BLaER1 treated with 17β-estradiol and CSF1 and Interleukin-3, amounts not matched to agents 10 nM and 100 nM (cell line): ENCODE data around the gene MORN1.

Source experiments
- H3K27ac ChIP-seq, 11 experiments: shearing (Covaris generic); formaldehyde crosslinking; 2 replicates each; pipeline ENCODE4 v1.8.1; 2022
- H3K27me3 ChIP-seq, 11 experiments: shearing (Covaris generic); formaldehyde crosslinking; 2 replicates each; pipeline ENCODE4 v1.8.1; 2022
- H3K36me3 ChIP-seq, 11 experiments: shearing (Covaris generic); formaldehyde crosslinking; 2 replicates each; pipeline ENCODE4 v1.8.1; 2022
- H3K4me1 ChIP-seq, 10 experiments: shearing (Covaris generic); formaldehyde crosslinking; 2 replicates each; pipeline ENCODE4 v1.8.1; 2022
- H3K4me2 ChIP-seq, 11 experiments: shearing (Covaris generic); formaldehyde crosslinking; 2 replicates each; pipeline ENCODE4 v1.8.1; 2022
- H3K4me3 ChIP-seq, 10 experiments: shearing (Covaris generic); formaldehyde crosslinking; 2 replicates each; pipeline ENCODE4 v1.8.1; 2022
- H3K9ac ChIP-seq, 11 experiments: shearing (Covaris generic); formaldehyde crosslinking; 2 replicates each; pipeline ENCODE4 v1.8.1; 2022
- H3K9me3 ChIP-seq, 11 experiments: shearing (Covaris generic); formaldehyde crosslinking; replicated peaks in 1 of 11; 2 replicates each; pipeline ENCODE4 v1.8.1; 2022
- H4K20me1 ChIP-seq, 11 experiments: shearing (Covaris generic); formaldehyde crosslinking; 2 replicates each; pipeline ENCODE4 v1.8.1; 2022
- Cebpa-rat ChIP-seq, 11 experiments: shearing (Covaris generic); IDR thresholded peaks; 2 replicates each; pipeline ENCODE4 v1.8.1; 2022

Gene MORN1

DNA sequence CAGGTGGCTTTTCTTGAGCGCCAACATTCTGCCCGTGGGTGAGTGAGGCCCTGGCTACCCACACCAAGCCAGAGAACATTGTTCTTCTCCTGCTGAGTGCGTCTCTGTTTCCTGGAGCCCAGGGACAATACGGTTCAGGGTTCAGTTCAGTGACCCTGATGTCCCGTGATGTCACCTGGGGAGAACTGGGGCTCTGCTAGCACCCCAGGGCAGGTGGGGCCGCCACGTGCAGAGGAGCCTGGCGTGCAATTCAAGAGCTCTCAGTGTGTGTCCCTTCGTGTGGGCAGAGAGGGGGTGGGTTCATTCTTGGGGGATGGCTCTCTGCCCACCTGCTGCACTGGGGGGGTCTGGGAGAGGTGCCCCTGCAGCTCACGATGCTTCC lies 39.2 kb upstream of the MORN1 start:
- peaks cover 0 to 94% (median 76%) of the 10 kb centered on the region in 10 experiments; a peak in 17 of 20 replicates for H3K4me1 ChIP-seq
- H3K27ac ChIP-seq, result peak overlapping the region in 8 of 11 experiments; percentile 44 to 94 (median 84); a peak in 15 of 22 replicates
- TF ChIP-seq Cebpa-rat (IDR thresholded peaks at IDR 0.05), result no peak
- H3K36me3 ChIP-seq, result no peaks in the 10 kb centered on the region
- no peak overlapping the region for H3K4me3 ChIP-seq
- peaks cover 0 to 31% (median 0%) of the 10 kb centered on the region in 11 experiments; a peak in 7 of 22 replicates for H4K20me1 ChIP-seq
- peak overlapping the region in 5 of 11 experiments; percentile 25 to 58 (median 49); a peak in 5 of 22 replicates for H3K9ac ChIP-seq
- peaks cover 14 to 33% (median 23%) of the 10 kb centered on the region in 11 experiments; a peak in 18 of 22 replicates for H3K27me3 ChIP-seq
- peak overlapping the region in 9 of 11 experiments; percentile 60 to 95 (median 82); a peak in 18 of 22 replicates for H3K4me2 ChIP-seq
- peaks cover 0 to 8% (median 0%) of the 10 kb centered on the region in 11 experiments; a peak in 3 of 22 replicates for H3K9me3 ChIP-seq

DNA sequence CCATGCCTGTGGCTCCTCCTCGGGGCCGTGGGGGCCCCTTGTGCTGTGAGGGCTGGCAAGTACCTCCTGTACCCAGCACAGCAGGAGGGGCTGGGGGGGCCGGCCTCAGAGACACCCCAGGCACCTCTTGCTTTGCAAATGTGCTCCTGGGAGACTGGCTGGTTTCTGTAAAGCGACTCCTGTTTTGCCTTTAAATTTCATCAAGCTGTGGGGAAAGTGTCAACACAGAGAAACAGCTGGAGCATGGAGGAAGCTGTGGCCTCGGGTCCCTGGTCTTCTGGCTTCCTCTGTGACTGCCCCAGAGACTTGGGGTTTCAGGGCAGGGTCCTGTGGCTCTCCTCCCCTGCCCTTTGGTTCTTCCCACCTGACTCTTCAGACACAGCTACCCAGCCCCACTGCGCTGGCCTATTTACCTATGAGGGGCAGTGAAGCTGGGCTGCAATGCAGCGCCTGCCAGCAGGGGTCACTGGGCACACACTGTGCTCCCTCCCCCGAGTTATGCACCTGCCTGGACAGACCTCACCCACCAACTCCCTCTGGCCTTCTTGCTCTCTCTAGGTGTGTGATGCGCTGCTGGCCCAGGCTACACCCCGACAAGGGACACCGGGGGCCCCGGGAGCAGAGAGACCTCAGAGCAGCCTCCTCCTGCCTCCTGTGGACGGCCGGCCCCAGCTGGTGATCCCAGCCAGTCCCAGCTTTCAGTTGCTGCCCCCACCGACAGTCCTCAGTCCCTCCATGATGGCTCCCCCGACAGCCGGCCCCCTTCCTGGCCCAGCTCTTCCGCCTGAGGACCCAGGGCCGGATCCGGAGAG lies 38.6 kb upstream of the MORN1 start:
- H3K4me2 ChIP-seq, result peak overlapping the region in 10 of 11 experiments; percentile 32 to 95 (median 82); a peak in 19 of 22 replicates
- H3K9me3 ChIP-seq, result peaks cover 0 to 8% (median 0%) of the 10 kb centered on the region in 11 experiments; a peak in 3 of 22 replicates
- H3K27ac ChIP-seq, result peak overlapping the region in 9 of 11 experiments; percentile 29 to 94 (median 87); a peak in 17 of 22 replicates
- peak overlapping the region in 8 of 11 experiments; percentile 41 to 81 (median 72); a peak in 17 of 22 replicates for H3K9ac ChIP-seq
- peak in 7 of 11 experiments; percentile 48 to 93 (median 75); a peak in 12 of 22 replicates for TF ChIP-seq Cebpa-rat (IDR thresholded peaks at IDR 0.05)
- H3K4me1 ChIP-seq, result peaks cover 0 to 93% (median 71%) of the 10 kb centered on the region in 10 experiments; a peak in 17 of 20 replicates
- peak overlapping the region in 4 of 10 experiments; percentile 4 to 36 (median 20); a peak in 4 of 20 replicates for H3K4me3 ChIP-seq
- H3K27me3 ChIP-seq, result peaks cover 10 to 27% (median 22%) of the 10 kb centered on the region in 11 experiments; a peak in 18 of 22 replicates
- H4K20me1 ChIP-seq, result peaks cover 0 to 28% (median 0%) of the 10 kb centered on the region in 11 experiments; a peak in 7 of 22 replicates
- H3K36me3 ChIP-seq, result no peaks in the 10 kb centered on the region

DNA sequence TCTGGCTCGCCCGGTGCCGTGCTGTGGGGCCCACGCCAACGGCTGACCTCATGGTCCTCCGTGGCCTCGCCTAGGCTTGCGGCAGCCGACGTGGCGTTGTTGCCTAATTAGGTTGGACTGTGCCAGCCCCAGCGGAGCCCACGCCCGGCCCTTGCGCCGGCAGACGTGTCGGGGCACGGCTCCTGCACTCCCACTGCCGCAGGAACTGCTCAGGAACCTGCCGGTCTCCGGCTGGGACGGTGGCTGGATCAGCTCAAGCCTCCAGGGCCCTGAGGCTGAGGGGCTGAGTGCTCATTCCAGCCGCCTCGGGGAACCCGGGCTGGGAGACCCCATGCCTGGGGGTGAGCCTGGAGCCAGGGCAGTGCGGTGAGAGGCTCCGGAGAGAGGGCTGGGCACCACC lies 37.1 kb upstream of the MORN1 start:
- peaks cover 0 to 13% (median 0%) of the 10 kb centered on the region in 11 experiments; a peak in 6 of 22 replicates for H4K20me1 ChIP-seq
- H3K9ac ChIP-seq, result peak overlapping the region in 8 of 11 experiments; percentile 41 to 81 (median 72); a peak in 10 of 22 replicates
- peaks cover 2 to 14% (median 8%) of the 10 kb centered on the region in 11 experiments; a peak in 15 of 22 replicates for H3K27me3 ChIP-seq
- H3K4me1 ChIP-seq, result peaks cover 0 to 94% (median 70%) of the 10 kb centered on the region in 10 experiments; a peak in 17 of 20 replicates
- no peaks in the 10 kb centered on the region for H3K36me3 ChIP-seq
- H3K4me3 ChIP-seq, result no peak overlapping the region
- H3K4me2 ChIP-seq, result peak overlapping the region in 9 of 11 experiments; percentile 60 to 95 (median 82); a peak in 16 of 22 replicates
- no peak for TF ChIP-seq Cebpa-rat (IDR thresholded peaks at IDR 0.05)
- H3K27ac ChIP-seq, result peak overlapping the region in 8 of 11 experiments; percentile 63 to 94 (median 88); a peak in 17 of 22 replicates
- H3K9me3 ChIP-seq, result peaks cover 0 to 10% (median 2%) of the 10 kb centered on the region in 11 experiments; a peak in 9 of 22 replicates

DNA sequence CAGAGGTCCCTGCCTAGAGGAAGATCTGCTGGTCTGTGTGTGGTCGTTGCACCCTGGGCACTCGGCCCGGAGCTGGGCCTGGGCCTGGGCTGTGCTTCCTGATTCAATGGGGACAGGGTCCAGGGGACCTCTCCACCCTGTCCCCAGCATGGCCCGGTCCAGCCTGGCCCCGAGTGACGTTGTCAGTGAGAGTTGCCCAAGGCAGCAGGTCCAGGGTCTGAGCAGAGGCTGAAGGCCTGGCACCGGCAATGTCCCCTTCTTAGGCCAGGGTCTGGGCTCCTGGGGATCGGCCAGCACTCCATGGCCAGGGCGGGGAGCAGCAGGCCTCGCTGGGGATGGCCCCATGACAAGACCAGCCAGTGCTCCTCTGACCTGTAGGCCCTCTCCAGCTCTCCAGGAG lies 36.6 kb upstream of the MORN1 start:
- peak overlapping the region in 7 of 11 experiments; percentile 81 to 94 (median 88); a peak in 14 of 22 replicates for H3K27ac ChIP-seq
- peaks cover 0 to 93% (median 68%) of the 10 kb centered on the region in 10 experiments; a peak in 17 of 20 replicates for H3K4me1 ChIP-seq
- H3K36me3 ChIP-seq, result no peaks in the 10 kb centered on the region
- peaks cover 0 to 15% (median 7%) of the 10 kb centered on the region in 11 experiments; a peak in 12 of 22 replicates for H3K9me3 ChIP-seq
- peaks cover 0 to 9% (median 3%) of the 10 kb centered on the region in 11 experiments; a peak in 11 of 22 replicates for H3K27me3 ChIP-seq
- peaks cover 0 to 8% (median 0%) of the 10 kb centered on the region in 11 experiments; a peak in 6 of 22 replicates for H4K20me1 ChIP-seq
- no peak for TF ChIP-seq Cebpa-rat (IDR thresholded peaks at IDR 0.05)
- no peak overlapping the region for H3K4me3 ChIP-seq
- H3K9ac ChIP-seq, result peak overlapping the region in 6 of 11 experiments; percentile 67 to 81 (median 76); a peak in 5 of 22 replicates
- peak overlapping the region in 8 of 11 experiments; percentile 80 to 95 (median 82); a peak in 15 of 22 replicates for H3K4me2 ChIP-seq

DNA sequence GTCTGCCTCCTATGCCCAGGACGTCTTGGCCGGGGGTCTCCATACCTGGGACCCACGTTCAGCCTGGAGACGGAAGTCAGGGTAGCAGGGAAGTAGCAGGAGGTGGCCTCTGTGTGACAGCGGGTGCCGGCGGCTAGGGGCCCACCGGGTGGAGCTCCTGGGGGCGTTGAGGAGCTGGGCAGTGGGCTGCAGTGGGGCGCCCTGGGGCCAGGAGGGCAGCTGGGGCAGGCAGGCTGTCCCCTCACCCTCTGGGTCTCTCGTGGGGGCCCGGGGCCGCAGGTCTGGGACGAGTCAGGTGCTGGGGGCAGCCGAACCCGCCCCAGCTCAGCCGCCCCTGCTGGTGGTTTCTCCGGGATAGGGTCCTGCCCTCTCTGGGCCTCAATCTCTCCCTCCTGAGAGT lies 35.7 kb upstream of the MORN1 start:
- Histone ChIP-seq H3K4me2 (peak overlapping the region in 2 of 11 experiments; percentile 20 to 81; a peak in 2 of 22 replicates), H3K9ac (peak overlapping the region in 3 of 11 experiments; percentile 23 to 31 (median 29); a peak in 1 of 22 replicates), H3K27me3 (peaks cover 0 to 5% (median 0%) of the 10 kb centered on the region in 11 experiments; a peak in 2 of 22 replicates), H3K4me3 (no peak overlapping the region), H3K4me1 (peaks cover 0 to 84% (median 59%) of the 10 kb centered on the region in 10 experiments; a peak in 17 of 20 replicates), H3K27ac (peak overlapping the region in 7 of 11 experiments; percentile 22 to 92 (median 47); a peak in 9 of 22 replicates), H3K9me3 (peaks cover 0 to 23% (median 9%) of the 10 kb centered on the region in 11 experiments; a peak in 12 of 22 replicates), H3K36me3 (no peaks in the 10 kb centered on the region), H4K20me1 (peaks cover 0 to 5% (median 0%) of the 10 kb centered on the region in 11 experiments; a peak in 5 of 22 replicates)
- no peak for TF ChIP-seq Cebpa-rat (IDR thresholded peaks at IDR 0.05)

DNA sequence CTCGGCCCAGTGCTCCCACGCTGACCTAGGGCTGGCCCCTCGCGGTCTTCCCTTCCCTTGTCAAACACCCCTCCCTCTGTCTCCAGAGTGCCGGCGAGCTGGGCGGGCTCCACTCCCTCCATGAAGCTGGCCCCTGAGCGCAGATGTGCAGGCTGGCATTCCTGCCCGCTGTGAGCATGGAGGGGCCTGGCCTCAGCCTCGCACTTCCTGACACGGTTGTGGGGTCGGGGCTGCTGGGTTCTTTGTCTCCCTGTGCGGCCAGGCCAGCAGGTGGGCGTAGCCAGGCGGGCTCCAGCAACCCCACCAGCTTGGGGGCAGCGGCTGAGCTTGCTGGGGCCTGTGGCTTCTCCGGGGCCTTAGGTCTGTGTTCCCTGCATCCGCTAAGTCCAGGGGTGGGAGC lies 35.2 kb upstream of the MORN1 start:
- Histone ChIP-seq H3K9me3 (peaks cover 0 to 23% (median 9%) of the 10 kb centered on the region in 11 experiments; a peak in 12 of 22 replicates), H3K4me3 (no peak overlapping the region), H3K27ac (peak overlapping the region in 7 of 11 experiments; percentile 2 to 92 (median 47); a peak in 7 of 22 replicates), H3K4me1 (peaks cover 0 to 79% (median 53%) of the 10 kb centered on the region in 10 experiments; a peak in 17 of 20 replicates), H3K36me3 (no peaks in the 10 kb centered on the region), H3K9ac (peak overlapping the region in 2 of 11 experiments; percentile 23 to 31; a peak in 1 of 22 replicates), H3K4me2 (peak overlapping the region in 3 of 11 experiments; percentile 11 to 81 (median 20); a peak in 3 of 22 replicates), H4K20me1 (peaks cover 0 to 5% (median 0%) of the 10 kb centered on the region in 11 experiments; a peak in 2 of 22 replicates), H3K27me3 (peaks cover 0 to 5% (median 0%) of the 10 kb centered on the region in 11 experiments; a peak in 1 of 22 replicates)
- no peak for TF ChIP-seq Cebpa-rat (IDR thresholded peaks at IDR 0.05)

DNA sequence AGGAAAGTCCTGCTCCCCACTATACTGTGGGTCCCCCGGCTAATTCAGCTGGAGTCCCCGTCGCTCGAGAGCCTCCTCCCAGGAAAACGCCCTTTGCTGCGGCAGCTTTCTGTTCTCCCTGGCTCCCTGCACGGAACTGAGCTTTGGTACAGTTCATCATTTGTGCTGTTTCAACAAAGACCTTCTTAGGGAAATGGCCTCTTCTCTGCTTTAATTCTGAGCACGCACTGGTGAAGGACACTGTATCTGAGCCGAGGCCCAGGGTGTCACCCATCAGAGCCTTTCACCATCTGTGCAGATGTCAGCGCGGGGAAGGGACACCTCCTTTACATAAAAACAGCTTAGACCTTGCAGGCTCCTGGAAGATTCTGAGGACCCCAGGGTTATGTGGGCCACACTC lies 34.5 kb upstream of the MORN1 start:
- TF ChIP-seq Cebpa-rat (IDR thresholded peaks at IDR 0.05), result no peak
- peak overlapping the region in 1 of 11 experiments; percentile 10; a peak in 1 of 22 replicates for H3K4me2 ChIP-seq

More for the DNA sequence above, 34.5 kb upstream of the MORN1 start:
- Histone ChIP-seq H4K20me1 (peaks cover 0 to 5% (median 0%) of the 10 kb centered on the region in 11 experiments; a peak in 2 of 22 replicates), H3K27me3 (0 out of 22 replicates have a peak, but pooled peaks cover 0 to 3% (median 0%) of the 10 kb centered on the region in 11 experiments), H3K4me1 (peaks cover 0 to 73% (median 47%) of the 10 kb centered on the region in 10 experiments; a peak in 17 of 20 replicates), H3K36me3 (no peaks in the 10 kb centered on the region), H3K27ac (peak overlapping the region in 2 of 11 experiments; percentile 47 to 92; a peak in 2 of 22 replicates), H3K4me3 (no peak overlapping the region), H3K9me3 (peaks cover 0 to 23% (median 9%) of the 10 kb centered on the region in 11 experiments; a peak in 12 of 22 replicates), H3K9ac (no peak overlapping the region)
